Osteoblast (primary cell): ENCODE measurements around the gene SPATS2. TPM values are rescaled to one million over a fixed set of nuclear protein-coding genes. Genes with fewer than 3 reads are reported as not detected.

Source experiments
- DNase-seq: peaks from one replicate; pipeline ENCODE4 v3.0.0; 2011; ENCODE audit warnings: low spot score, mixed read lengths; ENCODE audit not compliant: insufficient read length; ENCODE audit errors: missing footprints
- H2AFZ ChIP-seq: 2 replicates; pipeline ENCODE4 v1.6.0; 2011; ENCODE audit warnings: mild to moderate bottlenecking, low read length
- H3K27ac ChIP-seq: 2 replicates; pipeline ENCODE4 v1.5.1; 2011; ENCODE audit warnings: mild to moderate bottlenecking, low read depth, low read length, moderate library complexity
- H3K27me3 ChIP-seq: 2 replicates; pipeline ENCODE4 v1.6.0; 2012; ENCODE audit warnings: mild to moderate bottlenecking, control low read depth, inconsistent platforms, low read length, moderate library complexity; ENCODE audit not compliant: insufficient read depth
- H3K36me3 ChIP-seq: 2 replicates; pipeline ENCODE4 v1.5.1; 2011; ENCODE audit warnings: mild to moderate bottlenecking, low read length, control low read depth, moderate library complexity; ENCODE audit not compliant: insufficient read depth
- H3K4me1 ChIP-seq: 2 replicates; pipeline ENCODE4 v1.5.1; 2011; ENCODE audit warnings: mild to moderate bottlenecking, low read length, control low read depth, moderate library complexity; ENCODE audit not compliant: insufficient read depth
- H3K4me2 ChIP-seq: 2 replicates; pipeline ENCODE4 v1.6.0; 2011; ENCODE audit warnings: mild to moderate bottlenecking, low read length; ENCODE audit not compliant: insufficient read depth
- H3K4me3 ChIP-seq: fragments of 200-600 bp; sonication (generic); 3 replicates; pipeline ENCODE4 v1.5.1; 2012; ENCODE audit warnings: mild to moderate bottlenecking, low read length, inconsistent platforms; ENCODE audit not compliant: insufficient read depth
- H3K79me2 ChIP-seq: 2 replicates; pipeline ENCODE4 v1.6.0; 2012; ENCODE audit warnings: mild to moderate bottlenecking, low read length, control low read depth, inconsistent platforms; ENCODE audit not compliant: insufficient read depth
- H3K9me3 ChIP-seq: 2 replicates; pipeline ENCODE4 v1.5.1; 2011; ENCODE audit warnings: low read depth, low read length, control low read depth
- H4K20me1 ChIP-seq: 2 replicates; pipeline ENCODE4 v1.6.0; 2012; ENCODE audit warnings: mild to moderate bottlenecking, low read length, control low read depth; ENCODE audit not compliant: insufficient read depth
- total RNA-seq: library from RNA; depleted of rRNA; stranded (reverse); fragments of >200 nt; gene quantifications from 2 replicates; pipeline ENCODE4 v1.2.3, GENCODE V29; 2012
- TF ChIP-seq, protein P1 (sequence below): IDR thresholded peaks from 2 replicates; pipeline ENCODE4 v1.5.1; 2011; ENCODE audit warnings: mild to moderate bottlenecking, low read depth, low read length, moderate library complexity; ENCODE audit errors: extremely low read depth

The SPATS2 gene
- total RNA-seq, 1 donor: 25.7 TPM

DNA sequence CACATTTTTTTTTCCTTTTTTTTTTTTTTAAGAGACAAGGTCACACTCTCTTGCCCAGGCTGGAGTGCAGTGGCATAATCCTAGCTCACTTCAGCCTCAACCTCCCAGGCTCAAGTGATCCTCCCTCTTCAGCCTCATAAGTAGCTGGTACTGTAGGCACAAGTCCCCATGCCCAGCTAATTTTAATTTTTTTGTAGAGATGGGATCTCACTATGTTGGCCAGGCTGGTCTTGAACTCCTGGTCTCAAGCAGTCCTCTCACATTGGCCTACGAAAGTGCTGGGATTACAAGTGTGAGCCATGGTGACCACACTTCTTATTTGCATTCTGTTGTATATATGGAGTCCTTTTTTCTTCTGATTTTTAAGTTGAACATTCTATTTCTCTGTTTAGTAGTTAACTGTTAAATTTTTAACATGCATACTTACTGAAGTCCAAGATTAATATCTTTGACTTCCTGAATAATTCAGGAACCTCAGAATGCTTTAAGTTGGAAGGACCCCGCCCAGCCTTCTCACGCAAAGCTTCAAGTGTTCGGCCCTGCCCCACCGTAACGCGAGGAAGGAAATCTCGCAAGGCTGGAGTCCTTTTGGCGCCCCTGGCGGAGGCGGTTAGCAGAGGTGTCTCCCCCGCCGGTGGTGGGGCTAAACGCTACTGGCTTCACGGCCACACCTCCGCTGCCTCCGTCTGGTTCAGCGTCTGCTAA is 21.6 kb downstream of the SPATS2 start:
- DNase-seq: no peak

DNA sequence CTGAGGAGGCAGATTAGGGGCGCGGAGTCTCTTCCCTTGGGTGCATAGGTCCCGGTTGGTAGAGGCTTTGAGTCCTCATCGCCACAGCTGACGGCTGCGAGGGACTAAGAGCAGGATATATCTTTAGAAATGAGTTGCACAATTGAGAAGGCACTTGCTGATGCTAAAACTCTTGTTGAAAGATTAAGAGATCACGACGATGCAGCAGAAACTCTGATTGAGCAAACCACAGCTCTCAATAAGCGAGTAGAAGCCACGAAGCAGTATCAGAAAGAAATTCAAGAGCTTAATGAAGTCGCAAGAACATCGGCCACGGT is 22.1 kb downstream of the SPATS2 start:
- H3K79me2 ChIP-seq: peaks cover 48% of the 10 kb centered on the region
- H3K4me2 ChIP-seq: no peak overlapping the region
- no peak for DNase-seq
- peaks cover 17% of the 10 kb centered on the region for H4K20me1 ChIP-seq
- H3K36me3 ChIP-seq: no peaks in the 10 kb centered on the region
- H3K4me3 ChIP-seq: no peak overlapping the region
- H3K27ac ChIP-seq: no peak overlapping the region
- no peaks in the 10 kb centered on the region for H3K27me3 ChIP-seq
- no peaks in the 10 kb centered on the region for H3K9me3 ChIP-seq
- TF ChIP-seq, protein P1, sequence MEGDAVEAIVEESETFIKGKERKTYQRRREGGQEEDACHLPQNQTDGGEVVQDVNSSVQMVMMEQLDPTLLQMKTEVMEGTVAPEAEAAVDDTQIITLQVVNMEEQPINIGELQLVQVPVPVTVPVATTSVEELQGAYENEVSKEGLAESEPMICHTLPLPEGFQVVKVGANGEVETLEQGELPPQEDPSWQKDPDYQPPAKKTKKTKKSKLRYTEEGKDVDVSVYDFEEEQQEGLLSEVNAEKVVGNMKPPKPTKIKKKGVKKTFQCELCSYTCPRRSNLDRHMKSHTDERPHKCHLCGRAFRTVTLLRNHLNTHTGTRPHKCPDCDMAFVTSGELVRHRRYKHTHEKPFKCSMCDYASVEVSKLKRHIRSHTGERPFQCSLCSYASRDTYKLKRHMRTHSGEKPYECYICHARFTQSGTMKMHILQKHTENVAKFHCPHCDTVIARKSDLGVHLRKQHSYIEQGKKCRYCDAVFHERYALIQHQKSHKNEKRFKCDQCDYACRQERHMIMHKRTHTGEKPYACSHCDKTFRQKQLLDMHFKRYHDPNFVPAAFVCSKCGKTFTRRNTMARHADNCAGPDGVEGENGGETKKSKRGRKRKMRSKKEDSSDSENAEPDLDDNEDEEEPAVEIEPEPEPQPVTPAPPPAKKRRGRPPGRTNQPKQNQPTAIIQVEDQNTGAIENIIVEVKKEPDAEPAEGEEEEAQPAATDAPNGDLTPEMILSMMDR: no peak
- no peaks in the 10 kb centered on the region for H3K4me1 ChIP-seq
- H2AFZ ChIP-seq: no peak overlapping the region

More for the DNA sequence above, 21.6 kb downstream of the SPATS2 start:
- H3K36me3 ChIP-seq: no peaks in the 10 kb centered on the region
- peaks cover 48% of the 10 kb centered on the region for H3K79me2 ChIP-seq
- H2AFZ ChIP-seq: no peak overlapping the region
- H3K4me1 ChIP-seq: no peaks in the 10 kb centered on the region
- H3K9me3 ChIP-seq: no peaks in the 10 kb centered on the region
- H4K20me1 ChIP-seq: peaks cover 22% of the 10 kb centered on the region
- no peak overlapping the region for H3K4me3 ChIP-seq
- no peak overlapping the region for H3K4me2 ChIP-seq
- no peak overlapping the region for H3K27ac ChIP-seq
- TF ChIP-seq, protein P1: no peak
- H3K27me3 ChIP-seq: no peaks in the 10 kb centered on the region

DNA sequence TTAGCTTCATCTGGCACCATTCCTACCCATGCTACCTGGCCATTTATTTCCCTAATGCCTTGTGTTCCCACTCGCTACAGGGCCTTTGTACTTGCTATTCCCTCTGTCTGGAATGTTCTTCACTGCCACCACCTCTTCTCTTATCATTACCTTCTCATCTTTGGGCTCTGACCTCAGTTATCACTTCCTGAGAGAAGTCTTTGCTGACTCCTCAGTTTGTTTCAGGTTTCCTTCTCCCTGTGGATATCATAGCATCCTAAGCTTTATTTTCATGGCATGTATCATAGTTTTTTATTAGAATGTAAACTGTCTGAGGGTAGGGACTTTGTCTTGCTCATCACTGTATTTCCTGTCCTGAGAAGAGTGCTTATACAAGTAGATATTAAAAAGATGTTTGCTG is 29.7 kb downstream of the SPATS2 start:
- Histone ChIP-seq H3K36me3 (no peaks in the 10 kb centered on the region), H3K4me2 (no peak overlapping the region), H3K27me3 (no peaks in the 10 kb centered on the region), H3K79me2 (peaks cover 57% of the 10 kb centered on the region), H3K27ac (no peak overlapping the region), H3K9me3 (no peaks in the 10 kb centered on the region), H4K20me1 (peaks cover 39% of the 10 kb centered on the region), H3K4me1 (peaks cover 5% of the 10 kb centered on the region), H2AFZ (no peak overlapping the region), H3K4me3 (no peak overlapping the region)
- TF ChIP-seq, protein P1: no peak
- DNase-seq: no peak

DNA sequence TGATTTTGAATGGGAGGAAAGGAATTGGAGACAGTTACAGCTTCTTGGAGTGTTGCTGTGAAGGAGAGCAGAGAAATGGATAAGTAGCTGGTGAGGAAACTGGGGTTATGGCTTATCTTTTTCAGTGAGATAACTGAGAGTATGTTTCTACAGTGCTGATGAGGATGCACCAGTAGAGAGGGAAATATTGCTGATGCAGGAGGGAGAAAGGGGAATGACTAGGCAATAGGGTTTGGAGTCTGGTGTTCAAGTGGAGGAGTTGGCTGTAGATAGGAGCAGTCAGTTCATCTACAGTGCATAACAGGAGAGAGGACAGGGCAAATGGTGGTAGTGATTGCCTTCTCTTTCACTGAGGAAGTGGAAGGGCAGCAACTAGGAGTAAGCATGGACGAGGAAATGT is 33.0 kb downstream of the SPATS2 start:
- Histone ChIP-seq H3K4me1 (peaks cover 5% of the 10 kb centered on the region), H3K4me2 (no peak overlapping the region), H3K36me3 (no peaks in the 10 kb centered on the region), H3K9me3 (no peaks in the 10 kb centered on the region), H3K4me3 (no peak overlapping the region), H4K20me1 (peaks cover 44% of the 10 kb centered on the region), H3K27ac (no peak overlapping the region), H3K27me3 (no peaks in the 10 kb centered on the region), H3K79me2 (peaks cover 68% of the 10 kb centered on the region), H2AFZ (no peak overlapping the region)
- DNase-seq: no peak
- TF ChIP-seq, protein P1: no peak
